Measurements from ENCODE around the gene ATP1A1.

DNA sequence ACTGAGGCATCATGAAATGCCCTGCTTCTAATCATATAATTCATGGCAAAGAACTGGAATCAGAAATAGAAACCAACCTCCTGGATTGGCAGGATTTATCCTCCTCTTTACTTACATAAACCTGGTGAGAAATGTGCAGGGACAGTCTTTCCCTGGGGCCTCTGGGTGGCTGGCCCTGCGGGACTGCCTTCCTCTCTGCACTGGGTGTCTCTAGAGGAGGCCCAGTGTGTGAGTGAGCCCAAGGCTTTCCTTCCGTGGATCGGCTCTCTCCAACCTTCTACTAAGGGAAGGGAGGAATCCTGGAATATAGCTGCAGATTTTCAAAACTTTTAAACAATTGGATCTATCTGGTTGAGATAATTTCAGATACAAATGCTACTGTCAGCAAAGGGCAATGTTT is 11.4 kb upstream of the ATP1A1 start:
- no peak for TF ChIP-seq RFX5 (IDR thresholded peaks at IDR 0.05; ENCODE audit: low read depth, low read length)
- TF ChIP-seq RNF2 (IDR thresholded peaks at IDR 0.05): no peak
- TF ChIP-seq CTCF (IDR thresholded peaks at IDR 0.05 in 2 of 3, conservative IDR thresholded peaks at IDR 0.05 in 1 of 3; ENCODE audit: insufficient read depth in 2 of 3, low read depth in 1 of 3, low read length in 3 of 3): no peak
- TF ChIP-seq HNRNPH1 (optimal IDR thresholded peaks at IDR 0.05; ENCODE audit: low read depth, low read length): no peak
- TF ChIP-seq, protein P1, sequence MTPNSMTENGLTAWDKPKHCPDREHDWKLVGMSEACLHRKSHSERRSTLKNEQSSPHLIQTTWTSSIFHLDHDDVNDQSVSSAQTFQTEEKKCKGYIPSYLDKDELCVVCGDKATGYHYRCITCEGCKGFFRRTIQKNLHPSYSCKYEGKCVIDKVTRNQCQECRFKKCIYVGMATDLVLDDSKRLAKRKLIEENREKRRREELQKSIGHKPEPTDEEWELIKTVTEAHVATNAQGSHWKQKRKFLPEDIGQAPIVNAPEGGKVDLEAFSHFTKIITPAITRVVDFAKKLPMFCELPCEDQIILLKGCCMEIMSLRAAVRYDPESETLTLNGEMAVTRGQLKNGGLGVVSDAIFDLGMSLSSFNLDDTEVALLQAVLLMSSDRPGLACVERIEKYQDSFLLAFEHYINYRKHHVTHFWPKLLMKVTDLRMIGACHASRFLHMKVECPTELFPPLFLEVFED (CRISPR knock-in tag; conservative IDR thresholded peaks at IDR 0.05): no peak
- no peak for TF ChIP-seq MGA (IDR thresholded peaks at IDR 0.05)
- TF ChIP-seq NFYB (IDR thresholded peaks at IDR 0.05; ENCODE audit: extremely low read depth, insufficient read length): no peak
